Endothelial cell of umbilical vein (primary cell): ENCODE results near the gene SPDYE1. TPM values are rescaled to one million over a fixed set of nuclear protein-coding genes. Genes with fewer than 3 reads are reported as not detected.

Experiments used
- BruUV-seq: library from RNA; stranded (reverse); fragments of 400-500 nt; replicated peaks from 2 replicates; lab custom pipeline; 2021; lab: Mats Ljungman, UMichigan
- CTCF ChIA-PET: fragments of 300-600, 350-600 bp; sonication (Branson Sonifier 250); formaldehyde crosslinking; loops from one replicate; lab custom pipeline; 2021; ENCODE audit warnings: antibody characterized with exemption, inconsistent platforms; lab: Charles Lee
- POLR2A ChIA-PET: fragments of 300-600, 350-600 bp; sonication (Branson Sonifier 250); formaldehyde crosslinking; loops from one replicate; lab custom pipeline; 2021; ENCODE audit warnings: antibody characterized with exemption, inconsistent platforms; lab: Charles Lee
- DNase-seq: peaks from one replicate; pipeline ENCODE4 v3.0.0-alpha.2; 2011; ENCODE audit warnings: low read depth, low spot score
- FAIRE-seq: peaks from 2 replicates; lab custom pipeline; 2011; peaks lifted over from hg19 to GRCh38; lab: Jason Lieb, UNC
- H2AFZ ChIP-seq: 2 replicates; pipeline ENCODE4 v1.6.0; 2012; ENCODE audit warnings: low read depth, low read length, control low read depth, inconsistent platforms
- H3K27ac ChIP-seq: 2 replicates; pipeline ENCODE4 v1.5.1; 2011; ENCODE audit warnings: low read depth, mild to moderate bottlenecking, control low read depth, low read length, moderate library complexity; ENCODE audit not compliant: insufficient read depth
- H3K27me3 ChIP-seq, 2 experiments: 2 replicates each; pipeline versions ENCODE4 v1.6.0 to v1.6.1; 2011; ENCODE audit warnings: low read length in 2 of 2, mixed read lengths in 1 of 2; ENCODE audit not compliant: control insufficient read depth in 2 of 2, insufficient read depth in 2 of 2
- H3K36me3 ChIP-seq, 2 experiments: 2 replicates in 1 of 2; 3 replicates in 1 of 2; pipeline ENCODE4 v1.5.1; 2011; ENCODE audit warnings: low read length in 2 of 2, mild to moderate bottlenecking in 1 of 2, moderate library complexity in 1 of 2; ENCODE audit not compliant: control insufficient read depth in 2 of 2, insufficient read depth in 2 of 2; ENCODE audit errors: extremely low read depth in 1 of 2
- H3K4me1 ChIP-seq: 3 replicates; pipeline ENCODE4 v1.5.1; 2011; ENCODE audit warnings: mild to moderate bottlenecking, low read length; ENCODE audit not compliant: control insufficient read depth, insufficient read depth; ENCODE audit errors: extremely low read depth
- H3K4me2 ChIP-seq: 2 replicates; pipeline ENCODE4 v1.6.1; 2011; ENCODE audit warnings: low read length, control low read depth, mixed read lengths; ENCODE audit not compliant: insufficient read depth
- H3K4me3 ChIP-seq, 3 experiments: fragments of 200-600 bp in 1 of 3; sonication (generic), shearing (Covaris generic) in 1 of 3; replicated peaks in 1 of 3; 2 replicates each; pipeline ENCODE4 v1.5.1; 2011 to 2016; ENCODE audit warnings: control low read depth in 3 of 3, low read length in 3 of 3, mild to moderate bottlenecking in 2 of 3, inconsistent platforms in 1 of 3, low read depth in 1 of 3, moderate library complexity in 1 of 3; ENCODE audit not compliant: insufficient read depth in 1 of 3
- H3K79me2 ChIP-seq: 2 replicates; pipeline ENCODE4 v1.6.0; 2012; ENCODE audit warnings: low read length, inconsistent platforms; ENCODE audit not compliant: control insufficient read depth, insufficient read depth
- H3K9ac ChIP-seq: replicated peaks from 2 replicates; pipeline ENCODE3; 2011; ENCODE audit warnings: low read length, control low read depth; ENCODE audit not compliant: insufficient read depth; ENCODE audit errors: extremely low read depth
- H3K9me1 ChIP-seq: replicated peaks from 3 replicates; pipeline ENCODE4 v1.6.0; 2011; ENCODE audit warnings: mild to moderate bottlenecking, low read length; ENCODE audit not compliant: control insufficient read depth, insufficient read depth; ENCODE audit errors: extremely low read depth
- H3K9me3 ChIP-seq: replicated peaks from 2 replicates; pipeline ENCODE4 v1.5.1; 2012; ENCODE audit warnings: low read length, inconsistent platforms; ENCODE audit not compliant: control insufficient read depth, insufficient read depth
- H4K20me1 ChIP-seq: replicated peaks from 2 replicates; pipeline ENCODE3; 2011; ENCODE audit warnings: mild to moderate bottlenecking, low read length; ENCODE audit not compliant: control insufficient read depth, insufficient read depth; ENCODE audit errors: extremely low read depth
- EZH2 ChIP-seq: IDR thresholded peaks from 2 replicates; pipeline ENCODE4 v1.6.1; 2012; ENCODE audit warnings: borderline replicate concordance, low read depth, mild to moderate bottlenecking, moderate library complexity, low read length, inconsistent platforms; ENCODE audit not compliant: severe bottlenecking
- FOS ChIP-seq: IDR thresholded peaks from 2 replicates; pipeline ENCODE4 v1.6.1; 2011; ENCODE audit warnings: mild to moderate bottlenecking, low read length, moderate library complexity, borderline replicate concordance; ENCODE audit not compliant: insufficient read depth
- GATA2 ChIP-seq: IDR thresholded peaks from 2 replicates; pipeline ENCODE4 v1.7.0; 2011; ENCODE audit warnings: low read depth, mild to moderate bottlenecking, moderate library complexity, mixed read lengths, low read length; ENCODE audit not compliant: insufficient read length, insufficient read depth
- JUN ChIP-seq: IDR thresholded peaks from 2 replicates; pipeline ENCODE4 v1.6.1; 2011; ENCODE audit warnings: borderline replicate concordance, low read depth; ENCODE audit not compliant: insufficient read length, insufficient read depth
- MAX ChIP-seq: IDR thresholded peaks from 2 replicates; pipeline ENCODE4 v1.6.1; 2011; ENCODE audit not compliant: insufficient read depth, insufficient read length
- MYC ChIP-seq: IDR thresholded peaks from one replicate; pipeline ENCODE4 v1.6.1; 2011; ENCODE audit warnings: mild to moderate bottlenecking, low read depth, low read length
- POLR2A ChIP-seq: IDR thresholded peaks from 2 replicates; pipeline ENCODE4 v1.6.1; 2012; ENCODE audit warnings: low read depth, mild to moderate bottlenecking, control low read depth, low read length
- POLR2AphosphoS5 ChIP-seq: IDR thresholded peaks from 2 replicates; pipeline ENCODE4 v1.6.1; 2012; ENCODE audit warnings: low read depth, mild to moderate bottlenecking, control low read depth, low read length, moderate library complexity; ENCODE audit not compliant: insufficient read depth
- dilution Hi-C: fragments of 300-500 bp; cut with MboI; formaldehyde crosslinking; loops from one replicate; pipeline ENCODE4 v1.15.0; 2019; ENCODE audit warnings: low sequenced_read_pairs; ENCODE audit not compliant: extremely low pct_ligation_motif_present
- intact Hi-C: fragments of 100-400 bp; cut with micrococcal nuclease; formaldehyde crosslinking; loops from one replicate; pipeline ENCODE4 v1.10.0; 2022
- polyA plus RNA-seq, 4 experiments: library from polyadenylated mRNA; depleted of rRNA in 3 of 4; stranded (reverse) in 3 of 4; unstranded in 1 of 4; fragments of >200 nt; gene quantifications; 2 replicates each; pipeline versions ENCODE4 v1.2.1 to v1.2.3, GENCODE V29; 2011 to 2012; ENCODE audit warnings: missing spikeins in 1 of 4
- total RNA-seq: library from RNA; stranded (reverse); gene quantifications from 2 replicates; pipeline ENCODE4 v1.2.3, GENCODE V29; 2021

SPDYE1 gene
- total and polyA plus RNA-seq, 2 donors (not counting 3 experiments of a cell fraction or from before 2014, with no cell fraction given): not detected

- BruUV-seq: no TSS peak
- Histone ChIP-seq H3K27ac (no peak overlapping the region), H4K20me1 (no peaks in the 10 kb centered on the region), H3K9me3 (no peaks in the 10 kb centered on the region), H3K27me3 (no peaks in the 10 kb centered on the region), H3K36me3 (peaks cover 9 to 57% of the 10 kb centered on the region in 2 experiments), H3K4me2 (no peak overlapping the region), H3K4me3 (no peak overlapping the region), H3K9ac (no peak overlapping the region), H3K4me1 (no peaks in the 10 kb centered on the region), H3K9me1 (no peaks in the 10 kb centered on the region), H2AFZ (no peak overlapping the region), H3K79me2 (peaks cover 2% of the 10 kb centered on the region)
- POLR2A ChIA-PET: no interaction called here
- FAIRE-seq (no peak), DNase-seq (no peak)
- no peak for TF ChIP-seq POLR2AphosphoS5
- TF ChIP-seq MYC: no peak
- no peak for TF ChIP-seq JUN
- TF ChIP-seq GATA2: no peak
- no peak for TF ChIP-seq POLR2A
- TF ChIP-seq EZH2: no peak
- no peak for TF ChIP-seq MAX
- no peak for TF ChIP-seq FOS
- dilution Hi-C loops: no loop called here
- intact Hi-C loops: no loop called here
- CTCF ChIA-PET: interaction anchor here (1.5 kb wide), 1 partner anchor 16 kb away, joined by 4 read pairs; no protein-coding TSS in a partner anchor
These were observed 59.0 kb downstream of the SPDYE1 start for GRCh38 chr7:44056681-44057080.
